Peyer's patch (tissue), 4 donors: Measurements from ENCODE around the gene SYNDIG1L. TPM values are rescaled to one million over a fixed set of nuclear protein-coding genes. Genes with fewer than 3 reads are reported as not detected.
"Not testable (repeated sequence)": the region's sequence is repeated elsewhere in the genome, so short reads cannot be mapped to it uniquely, and the experiment has no call there.

ENCODE experiments used
- DNase-seq, 3 donors: peaks; one replicate each; pipeline ENCODE4 v3.0.0-alpha.2; 2017 to 2019
- H3K27ac ChIP-seq, 4 donors: fragments of 200-600 bp; sonication (generic); one replicate each; pipeline ENCODE4 v1.5.1; 2016 to 2019
- H3K27me3 ChIP-seq, 2 donors: fragments of 200-600 bp; sonication (generic); one replicate each; pipeline ENCODE4 v1.5.1; 2019
- H3K36me3 ChIP-seq, 3 donors: fragments of 200-600 bp; sonication (generic); one replicate each; pipeline ENCODE4 v1.5.1; 2016 to 2019
- H3K4me1 ChIP-seq, 4 donors: fragments of 200-600 bp; sonication (generic); one replicate each; pipeline ENCODE4 v1.5.1; 2016 to 2019
- H3K4me3 ChIP-seq, 4 donors: fragments of 200-600 bp; sonication (generic); 1 replicate in 3 of 4; 2 replicates in 1 of 4; pipeline ENCODE4 v1.5.1; 2016 to 2019; ENCODE audit warnings: mild to moderate bottlenecking in 1 of 4
- H3K9me3 ChIP-seq, 4 donors: fragments of 200-600 bp; sonication (generic); one replicate each; pipeline ENCODE4 v1.5.1; 2016 to 2019; ENCODE audit warnings: mild to moderate bottlenecking in 1 of 4
- CTCF ChIP-seq, 6 experiments: fragments of 450-650 bp in 4 of 6; fragments of 200-600 bp in 2 of 6; sonication (generic) in 1 of 6; IDR thresholded peaks; one replicate each; pipeline ENCODE4 v1.5.1; 2017 to 2019; ENCODE audit warnings: antibody characterized with exemption in 6 of 6, mild to moderate bottlenecking in 3 of 6, moderate library complexity in 1 of 6
- POLR2A ChIP-seq, 2 donors: fragments of 450-650 bp; IDR thresholded peaks; one replicate each; pipeline ENCODE4 v1.5.1; 2017; ENCODE audit warnings: antibody characterized with exemption in 2 of 2, mild to moderate bottlenecking in 2 of 2, moderate library complexity in 2 of 2
- total RNA-seq, 4 donors: library from RNA; depleted of rRNA; stranded (reverse); fragments of >200 nt; gene quantifications; one replicate each; pipeline ENCODE4 v1.1.0, GENCODE V29; 2016

Gene SYNDIG1L
- total RNA-seq, 4 donors from 2014 or later = 0.27 TPM; not detected in 3

- H3K27ac ChIP-seq = no peak overlapping the region
- no peak for DNase-seq
- no peak for TF ChIP-seq CTCF (IDR thresholded peaks at IDR 0.05)
- no peak for TF ChIP-seq POLR2A (IDR thresholded peaks at IDR 0.05)
- no peaks in the 10 kb centered on the region for H3K4me1 ChIP-seq
- H3K9me3 ChIP-seq = no peaks in the 10 kb centered on the region
- peaks cover 0 to 6% of the 10 kb centered on the region in 2 donors for H3K27me3 ChIP-seq
- H3K36me3 ChIP-seq = no peaks in the 10 kb centered on the region
- H3K4me3 ChIP-seq = no peak overlapping the region
These were observed 33.1 kb downstream of the SYNDIG1L start for GRCh38 chr14:74392616-74393570.

- Histone ChIP-seq H3K4me1 (no peaks in the 10 kb centered on the region), H3K27me3 (peaks cover 0 to 6% of the 10 kb centered on the region in 2 donors), H3K9me3 (no peaks in the 10 kb centered on the region), H3K4me3 (no peak overlapping the region), H3K36me3 (no peaks in the 10 kb centered on the region), H3K27ac (no peak overlapping the region)
- no peak for TF ChIP-seq POLR2A (IDR thresholded peaks at IDR 0.05)
- no peak for TF ChIP-seq CTCF (IDR thresholded peaks at IDR 0.05)
- DNase-seq = no peak
These were observed 34.5 kb downstream of the SYNDIG1L start for GRCh38 chr14:74391479-74391878.

- DNase-seq, H3K36me3 ChIP-seq, H3K27me3 ChIP-seq, H3K4me3 ChIP-seq, H3K27ac ChIP-seq, H3K9me3 ChIP-seq, H3K4me1 ChIP-seq: not testable (repeated sequence)
These were observed 35.5 kb downstream of the SYNDIG1L start for GRCh38 chr14:74390505-74390904.

GRCh38 chr14:74389980-74390379 lies 36.0 kb downstream of the SYNDIG1L start:
- Histone ChIP-seq H3K27ac (no peak overlapping the region), H3K36me3 (no peaks in the 10 kb centered on the region), H3K4me3 (no peak overlapping the region), H3K9me3 (no peaks in the 10 kb centered on the region), H3K27me3 (peaks cover 0 to 6% of the 10 kb centered on the region in 2 donors), H3K4me1 (no peaks in the 10 kb centered on the region)
- DNase-seq = no peak
- TF ChIP-seq POLR2A (IDR thresholded peaks at IDR 0.05) (no peak), CTCF (IDR thresholded peaks at IDR 0.05) (no peak)

- H3K36me3 ChIP-seq = no peaks in the 10 kb centered on the region
- no peaks in the 10 kb centered on the region for H3K27me3 ChIP-seq
- no peak overlapping the region for H3K27ac ChIP-seq
- TF ChIP-seq CTCF (IDR thresholded peaks at IDR 0.05) = no peak
- no peak for TF ChIP-seq POLR2A (IDR thresholded peaks at IDR 0.05)
- DNase-seq = no peak
- no peaks in the 10 kb centered on the region for H3K4me1 ChIP-seq
- H3K4me3 ChIP-seq = no peak overlapping the region
- no peaks in the 10 kb centered on the region for H3K9me3 ChIP-seq
These were observed 43.8 kb downstream of the SYNDIG1L start for GRCh38 chr14:74382231-74382630.

- not testable (repeated sequence) for H3K27ac ChIP-seq, DNase-seq, H3K36me3 ChIP-seq, H3K27me3 ChIP-seq, H3K4me3 ChIP-seq, H3K9me3 ChIP-seq, H3K4me1 ChIP-seq
These were observed 44.4 kb downstream of the SYNDIG1L start for GRCh38 chr14:74381571-74381970.
